HG03139 (cell line): ENCODE results near the gene BPIFA2.

Experiments
- ATAC-seq: cut with Tn5 transposase; IDR thresholded peaks from one replicate; pipeline ENCODE4 v1.9.1; 2021; ENCODE audit not compliant: unreplicated experiment

Gene BPIFA2

DNA sequence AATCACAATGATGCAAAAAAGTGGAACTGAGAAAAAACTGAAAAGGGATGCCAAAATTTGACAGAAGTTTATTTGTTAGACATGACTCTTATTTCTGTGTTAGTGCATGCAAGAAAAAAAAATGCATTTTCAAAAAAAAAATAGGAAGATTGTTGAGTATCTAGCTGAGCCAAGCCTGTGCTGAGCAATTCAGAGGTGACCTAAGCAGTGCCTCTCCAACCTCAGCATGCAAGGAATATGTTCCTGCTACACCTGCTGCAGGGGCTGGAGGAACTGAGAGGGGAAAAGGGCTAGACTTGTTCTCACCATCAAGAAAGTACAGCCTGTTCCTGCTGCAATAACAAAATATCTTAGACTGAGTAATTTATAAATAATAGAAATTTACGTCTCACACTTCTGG, 24.0 kb downstream of the BPIFA2 start:
- no peak for ATAC-seq

DNA sequence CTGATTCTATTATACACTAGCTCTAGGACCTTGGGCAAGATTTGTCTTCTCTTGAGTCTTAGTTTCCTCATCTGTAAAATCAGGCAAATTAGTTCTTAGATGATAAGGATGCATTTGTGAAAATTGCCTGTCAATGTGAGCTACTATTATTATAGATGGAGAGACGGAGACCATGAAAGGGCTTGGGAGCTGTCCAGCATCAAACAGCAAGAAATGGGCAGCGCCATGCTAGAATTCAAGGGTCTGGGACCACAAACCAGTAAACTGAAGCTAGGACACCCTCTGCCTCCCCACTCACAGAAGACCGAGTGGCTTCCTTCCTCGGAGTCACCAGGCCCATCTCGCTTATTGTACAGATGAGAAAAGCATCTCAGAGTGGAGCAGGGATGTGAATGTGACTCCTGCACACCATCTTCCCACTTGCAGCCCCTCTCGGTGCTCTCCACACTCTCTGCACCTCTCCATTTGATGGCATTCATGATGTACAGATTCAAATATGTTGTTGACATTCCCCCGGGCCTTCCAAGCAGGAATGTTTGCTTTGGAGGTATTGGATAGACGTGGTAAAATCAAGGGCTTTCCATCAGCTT, 25.0 kb downstream of the BPIFA2 start:
- no peak for ATAC-seq

DNA sequence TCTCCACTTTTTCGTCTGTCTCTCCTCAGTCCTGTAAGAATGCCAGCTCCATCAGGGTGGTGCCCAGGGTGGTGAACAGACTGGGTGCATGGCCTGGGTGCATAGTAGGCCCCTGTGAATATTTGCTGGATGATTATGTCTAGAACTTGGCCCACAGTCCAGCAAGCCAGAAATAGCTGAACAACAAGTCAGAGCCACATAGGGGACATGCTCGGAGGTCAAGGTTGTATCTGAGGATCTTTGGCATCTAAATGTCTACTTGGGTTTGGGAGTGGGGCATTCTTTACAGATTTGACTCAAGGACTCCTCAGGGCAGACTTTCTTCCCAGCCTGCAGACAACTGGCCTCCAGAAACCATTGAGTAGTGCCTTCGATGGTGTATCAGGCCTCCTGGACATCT, 31.1 kb downstream of the BPIFA2 start:
- ATAC-seq = no peak

DNA sequence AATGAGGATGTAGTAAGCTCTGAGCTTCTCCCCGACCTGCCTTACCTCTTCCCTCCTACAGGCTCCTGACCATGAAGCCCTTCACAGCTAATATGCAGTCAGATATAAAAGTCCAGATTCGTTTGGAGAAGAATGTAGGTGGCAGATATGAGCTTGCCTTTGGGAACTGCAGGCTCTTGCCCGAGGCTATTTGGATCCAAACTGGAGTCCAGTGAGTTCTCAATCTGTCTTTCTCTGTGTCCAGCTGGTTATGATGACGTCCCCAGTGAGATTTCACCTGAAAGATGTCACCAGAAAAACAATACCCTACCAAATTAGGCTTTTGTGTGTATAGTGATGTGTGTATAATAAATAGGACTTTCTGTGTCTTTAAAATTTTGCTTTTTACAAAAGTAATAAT, 34.5 kb downstream of the BPIFA2 start:
- no peak for ATAC-seq

DNA sequence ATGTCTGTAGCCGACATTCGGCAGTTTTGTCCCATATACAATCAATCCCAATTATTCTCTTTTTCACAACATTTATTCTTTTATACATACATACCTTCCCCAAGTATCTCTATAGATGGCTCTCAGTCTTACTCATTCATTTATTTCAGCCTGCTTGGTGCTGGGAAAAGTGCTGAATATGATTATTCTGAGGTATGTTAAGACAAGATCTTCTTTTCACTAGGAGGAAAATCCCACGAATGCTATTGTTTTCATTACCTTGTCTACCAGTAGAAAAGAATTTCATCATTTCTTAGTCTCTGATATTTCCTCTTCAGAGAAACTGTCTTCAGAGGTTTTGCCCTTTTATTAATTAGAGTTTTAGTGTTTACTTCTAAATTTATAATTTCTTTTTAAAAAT, 35.5 kb downstream of the BPIFA2 start:
- no peak for ATAC-seq

DNA sequence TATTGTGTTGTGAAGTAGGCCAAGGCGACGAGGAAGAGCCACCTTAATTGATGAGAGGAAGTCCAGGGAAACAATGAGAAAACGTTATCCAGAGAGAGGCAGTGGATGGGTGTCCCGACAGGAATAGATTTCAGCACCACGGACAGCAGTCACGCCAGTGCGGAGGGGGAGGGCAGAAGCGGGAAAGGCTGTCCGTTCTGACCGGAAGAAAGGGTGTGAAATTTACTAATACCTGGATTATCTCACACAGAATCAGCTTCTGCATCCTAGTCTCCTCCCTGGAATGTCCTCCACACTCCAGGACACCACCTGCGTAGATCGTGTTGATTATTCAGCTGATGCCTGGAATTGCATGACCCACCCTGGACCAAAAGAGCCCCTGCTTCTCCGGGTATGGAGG, 41.8 kb downstream of the BPIFA2 start:
- ATAC-seq = no peak

DNA sequence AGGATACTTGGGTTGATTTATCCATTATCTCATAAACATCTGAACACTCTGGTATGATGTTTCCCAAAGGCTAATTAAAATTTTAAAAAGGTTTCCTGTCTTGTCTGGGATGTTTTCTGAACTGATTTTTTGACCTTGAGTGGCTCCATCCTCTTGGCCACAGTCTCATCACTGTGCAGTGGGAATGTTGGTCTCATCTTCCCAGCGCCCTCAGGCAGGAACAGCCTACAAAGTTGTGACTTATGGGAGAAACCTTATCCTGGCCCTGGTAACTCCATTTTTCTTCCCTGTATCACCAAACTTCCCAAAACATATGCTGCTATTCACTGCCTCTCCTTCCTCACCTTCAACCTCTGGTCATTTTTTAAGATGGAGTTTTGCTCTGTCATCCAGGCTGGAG, 42.4 kb downstream of the BPIFA2 start:
- ATAC-seq = no peak

DNA sequence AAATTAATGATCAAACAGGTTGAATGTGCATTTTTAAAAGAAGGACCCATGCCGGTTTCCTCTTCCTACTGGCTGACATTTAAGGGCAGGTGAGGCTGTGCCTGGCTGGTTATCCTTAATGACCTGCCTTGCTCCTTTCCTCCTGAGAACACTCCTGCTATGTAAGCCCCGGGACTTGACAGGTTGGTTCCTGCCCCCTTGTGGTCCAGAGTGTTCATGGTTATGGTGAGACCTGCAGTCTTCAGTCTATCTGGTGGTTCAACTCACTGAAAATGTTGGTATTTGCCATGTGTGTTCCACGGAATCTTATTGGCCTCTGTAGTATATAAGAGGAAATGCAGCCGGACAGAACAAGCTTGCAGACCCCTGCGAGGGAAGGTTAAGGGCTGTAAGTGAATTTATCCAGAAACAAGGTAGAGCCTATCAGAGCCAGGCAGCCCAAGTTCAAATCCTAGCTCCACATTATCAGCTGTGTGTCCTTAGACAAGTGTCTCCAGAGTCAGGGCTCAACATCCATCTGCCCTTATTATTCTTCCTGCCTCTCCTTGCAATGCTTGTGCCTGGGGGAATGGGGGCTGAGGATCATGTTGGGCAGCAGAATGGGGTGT, 44.0 kb downstream of the BPIFA2 start:
- no peak for ATAC-seq

DNA sequence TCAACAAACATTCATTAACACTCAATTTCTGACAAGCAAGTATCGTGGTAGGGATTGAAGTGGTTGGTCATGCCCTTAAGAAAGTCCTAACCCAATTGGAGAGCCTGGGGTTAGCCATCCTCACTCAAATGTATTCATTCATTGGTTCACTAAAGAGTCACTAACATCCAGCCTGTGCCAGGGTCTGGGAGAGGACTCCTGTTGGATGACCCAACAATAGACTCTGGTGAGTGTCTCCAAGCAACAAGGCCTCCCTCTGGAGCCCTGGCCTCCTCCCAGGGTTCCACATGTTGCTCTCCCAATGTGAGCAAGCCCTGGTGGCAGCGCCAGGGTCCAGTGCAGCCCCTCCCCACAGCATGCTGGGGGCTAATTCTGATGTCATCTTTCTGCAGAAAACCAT, 49.1 kb downstream of the BPIFA2 start, which contains the start of gene BPIFA3:
Gene BPIFA3 (plus strand): TSS at position 301 of the 400 bp plus-strand sequence. CDS start 185 bp downstream, outside the sequence.
- no peak for ATAC-seq

DNA sequence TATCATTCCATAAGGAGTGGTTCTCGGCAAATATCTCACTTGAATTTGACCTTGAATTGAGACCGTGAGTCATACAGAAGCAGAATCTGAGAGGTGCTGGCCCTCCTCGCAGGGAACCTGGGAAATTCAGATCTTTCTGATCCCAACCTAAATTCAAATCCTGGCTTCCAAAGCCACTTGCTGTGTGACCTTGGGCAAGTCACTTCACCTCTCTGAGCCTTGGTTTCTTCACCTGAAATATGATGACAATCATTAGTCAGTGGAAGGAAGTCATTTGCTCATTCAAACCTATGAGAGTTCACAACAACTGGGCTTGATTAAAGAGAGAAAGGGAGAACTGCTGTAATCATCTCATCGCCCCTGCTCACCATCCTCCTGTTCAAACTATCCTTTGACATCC, 56.4 kb downstream of the BPIFA2 start:
- ATAC-seq = no peak

DNA sequence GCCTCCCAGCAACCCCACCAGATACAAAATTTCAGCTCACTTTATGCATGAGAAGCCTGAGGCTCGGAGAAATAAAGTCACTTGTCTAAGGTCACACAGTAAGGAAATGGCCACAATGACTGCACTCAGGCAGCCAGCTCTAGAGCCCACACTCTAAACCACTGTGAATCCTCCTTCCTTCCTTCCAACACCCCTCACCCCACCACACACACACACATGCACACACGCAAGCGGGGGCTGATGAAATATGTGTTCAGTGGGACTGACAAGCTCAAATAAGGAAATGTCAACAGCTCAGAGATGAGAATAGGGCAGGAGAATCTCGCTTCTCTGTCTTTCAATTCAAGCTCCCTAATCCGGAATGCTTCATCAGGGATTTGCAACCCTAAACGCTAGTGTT, 61.9 kb downstream of the BPIFA2 start:
- ATAC-seq = no peak
